Measurements from ENCODE around the gene ATG4B. TPM values are rescaled to one million over a fixed set of nuclear protein-coding genes. Genes with fewer than 3 reads are reported as not detected.

ATG4B gene
- total RNA-seq, 1 donor from 2014 or later: 142 TPM

DNA sequence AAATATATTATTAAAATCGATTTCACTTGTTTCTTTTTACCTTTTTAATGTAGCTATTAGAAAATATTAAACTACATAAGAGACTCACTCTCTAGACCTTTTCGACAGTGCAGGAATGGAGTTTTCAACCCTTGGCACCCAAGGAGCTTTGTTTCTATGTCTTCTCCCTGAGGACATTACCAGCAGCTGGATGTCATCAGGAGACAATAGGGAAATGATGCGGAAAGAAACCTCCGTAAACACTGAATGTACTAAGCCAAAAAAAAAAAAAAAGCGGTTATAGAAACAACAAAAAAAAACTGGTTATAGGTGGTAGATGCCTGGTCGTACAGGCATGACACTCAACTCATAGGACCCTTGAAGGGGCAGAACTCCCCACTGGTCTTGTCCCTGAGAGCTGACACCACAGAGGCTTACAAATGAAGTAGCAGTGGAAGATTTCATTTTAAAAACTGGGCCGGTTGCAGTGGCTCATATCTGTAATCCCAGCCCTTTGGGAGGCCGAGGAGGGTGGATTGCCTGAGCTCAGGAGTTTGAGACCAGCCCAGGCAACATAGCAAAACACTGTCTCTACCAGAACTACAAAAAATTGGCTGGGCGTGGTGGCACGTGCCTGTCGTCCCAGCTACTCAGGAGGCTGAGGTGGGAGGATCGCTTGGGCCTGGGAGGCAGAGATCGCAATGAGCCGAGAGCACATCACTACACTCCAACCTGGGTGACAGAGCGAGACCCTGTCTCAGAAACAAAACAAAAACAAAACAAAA is 24.3 kb upstream of the ATG4B start:
- Mint-ChIP-seq H3K4me3 (ENCODE audit: low read depth) (no peak overlapping the region), H3K36me3 (ENCODE audit: insufficient read depth) (no peaks in the 10 kb centered on the region), H3K4me1 (ENCODE audit: low read depth) (peaks cover 12% of the 10 kb centered on the region), H3K27me3 (no peaks in the 10 kb centered on the region), H3K27ac (no peak overlapping the region), H3K9me3 (ENCODE audit: low read depth) (no peaks in the 10 kb centered on the region)
- no peak for DNase-seq (ENCODE audit: low spot score, unreplicated experiment)
- TF ChIP-seq, protein P1, sequence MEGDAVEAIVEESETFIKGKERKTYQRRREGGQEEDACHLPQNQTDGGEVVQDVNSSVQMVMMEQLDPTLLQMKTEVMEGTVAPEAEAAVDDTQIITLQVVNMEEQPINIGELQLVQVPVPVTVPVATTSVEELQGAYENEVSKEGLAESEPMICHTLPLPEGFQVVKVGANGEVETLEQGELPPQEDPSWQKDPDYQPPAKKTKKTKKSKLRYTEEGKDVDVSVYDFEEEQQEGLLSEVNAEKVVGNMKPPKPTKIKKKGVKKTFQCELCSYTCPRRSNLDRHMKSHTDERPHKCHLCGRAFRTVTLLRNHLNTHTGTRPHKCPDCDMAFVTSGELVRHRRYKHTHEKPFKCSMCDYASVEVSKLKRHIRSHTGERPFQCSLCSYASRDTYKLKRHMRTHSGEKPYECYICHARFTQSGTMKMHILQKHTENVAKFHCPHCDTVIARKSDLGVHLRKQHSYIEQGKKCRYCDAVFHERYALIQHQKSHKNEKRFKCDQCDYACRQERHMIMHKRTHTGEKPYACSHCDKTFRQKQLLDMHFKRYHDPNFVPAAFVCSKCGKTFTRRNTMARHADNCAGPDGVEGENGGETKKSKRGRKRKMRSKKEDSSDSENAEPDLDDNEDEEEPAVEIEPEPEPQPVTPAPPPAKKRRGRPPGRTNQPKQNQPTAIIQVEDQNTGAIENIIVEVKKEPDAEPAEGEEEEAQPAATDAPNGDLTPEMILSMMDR (IDR thresholded peaks at IDR 0.05; ENCODE audit: unreplicated experiment): no peak

DNA sequence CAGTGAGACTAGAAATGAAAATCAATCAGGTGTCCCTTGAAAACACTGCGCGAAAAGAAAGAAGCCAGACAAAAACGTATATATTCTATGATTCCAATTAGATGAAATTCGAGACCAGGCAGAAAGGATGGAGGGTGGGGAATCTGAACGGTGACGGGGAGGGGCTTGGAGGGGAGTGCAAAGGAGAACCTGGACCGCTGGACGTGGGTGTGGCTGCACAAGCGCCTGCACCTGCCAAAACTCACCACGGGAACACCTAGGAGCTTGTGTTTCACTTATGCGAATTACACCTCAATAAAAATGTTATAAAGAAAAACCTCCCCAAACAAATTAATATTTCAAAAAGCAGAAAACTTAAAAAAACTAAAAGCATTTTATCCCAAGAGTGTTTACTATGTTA is 22.5 kb upstream of the ATG4B start:
- Mint-ChIP-seq H3K4me1 (ENCODE audit: low read depth) (peaks cover 12% of the 10 kb centered on the region), H3K27ac (no peak overlapping the region), H3K4me3 (ENCODE audit: low read depth) (no peak overlapping the region), H3K36me3 (ENCODE audit: insufficient read depth) (peaks cover 3% of the 10 kb centered on the region), H3K27me3 (no peaks in the 10 kb centered on the region), H3K9me3 (ENCODE audit: low read depth) (no peaks in the 10 kb centered on the region)
- DNase-seq (ENCODE audit: low spot score, unreplicated experiment): no peak
- TF ChIP-seq, protein P1 (IDR thresholded peaks at IDR 0.05; ENCODE audit: unreplicated experiment): no peak

DNA sequence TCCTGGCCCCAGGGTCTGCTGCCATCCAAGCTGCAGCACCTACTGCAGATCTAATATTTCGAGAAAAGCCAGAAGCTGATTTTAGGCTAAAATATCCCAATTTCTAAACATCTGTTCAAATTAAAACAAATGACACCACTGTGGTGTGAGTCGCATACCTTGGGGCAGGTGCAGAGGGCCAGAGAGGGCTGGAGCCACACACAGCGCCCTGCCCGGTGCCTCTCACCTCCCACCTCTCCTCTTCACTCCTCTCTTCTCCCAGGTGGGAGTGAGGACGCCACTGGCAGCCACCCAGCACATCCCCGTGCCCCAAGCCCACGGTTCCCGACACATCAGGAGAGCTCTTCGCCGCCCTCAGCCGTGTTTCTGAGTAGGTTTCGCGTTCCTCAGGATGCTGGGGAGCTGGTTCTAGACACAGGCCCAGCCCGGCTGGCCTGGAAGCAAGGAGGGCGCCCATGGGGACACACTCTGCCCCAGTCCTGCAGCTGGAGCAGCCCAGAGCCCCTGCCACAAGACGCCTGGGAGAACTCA is 21.9 kb upstream of the ATG4B start:
- no peak for DNase-seq (ENCODE audit: low spot score, unreplicated experiment)
- TF ChIP-seq, protein P1 (IDR thresholded peaks at IDR 0.05; ENCODE audit: unreplicated experiment): no peak
- H3K36me3 Mint-ChIP-seq (ENCODE audit: insufficient read depth): peaks cover 3% of the 10 kb centered on the region
- H3K27ac Mint-ChIP-seq: no peak overlapping the region
- H3K4me1 Mint-ChIP-seq (ENCODE audit: low read depth): peaks cover 11% of the 10 kb centered on the region
- H3K9me3 Mint-ChIP-seq (ENCODE audit: low read depth): peaks cover under 1% of the 10 kb centered on the region
- H3K27me3 Mint-ChIP-seq: no peaks in the 10 kb centered on the region
- no peak overlapping the region for H3K4me3 Mint-ChIP-seq (ENCODE audit: low read depth)

DNA sequence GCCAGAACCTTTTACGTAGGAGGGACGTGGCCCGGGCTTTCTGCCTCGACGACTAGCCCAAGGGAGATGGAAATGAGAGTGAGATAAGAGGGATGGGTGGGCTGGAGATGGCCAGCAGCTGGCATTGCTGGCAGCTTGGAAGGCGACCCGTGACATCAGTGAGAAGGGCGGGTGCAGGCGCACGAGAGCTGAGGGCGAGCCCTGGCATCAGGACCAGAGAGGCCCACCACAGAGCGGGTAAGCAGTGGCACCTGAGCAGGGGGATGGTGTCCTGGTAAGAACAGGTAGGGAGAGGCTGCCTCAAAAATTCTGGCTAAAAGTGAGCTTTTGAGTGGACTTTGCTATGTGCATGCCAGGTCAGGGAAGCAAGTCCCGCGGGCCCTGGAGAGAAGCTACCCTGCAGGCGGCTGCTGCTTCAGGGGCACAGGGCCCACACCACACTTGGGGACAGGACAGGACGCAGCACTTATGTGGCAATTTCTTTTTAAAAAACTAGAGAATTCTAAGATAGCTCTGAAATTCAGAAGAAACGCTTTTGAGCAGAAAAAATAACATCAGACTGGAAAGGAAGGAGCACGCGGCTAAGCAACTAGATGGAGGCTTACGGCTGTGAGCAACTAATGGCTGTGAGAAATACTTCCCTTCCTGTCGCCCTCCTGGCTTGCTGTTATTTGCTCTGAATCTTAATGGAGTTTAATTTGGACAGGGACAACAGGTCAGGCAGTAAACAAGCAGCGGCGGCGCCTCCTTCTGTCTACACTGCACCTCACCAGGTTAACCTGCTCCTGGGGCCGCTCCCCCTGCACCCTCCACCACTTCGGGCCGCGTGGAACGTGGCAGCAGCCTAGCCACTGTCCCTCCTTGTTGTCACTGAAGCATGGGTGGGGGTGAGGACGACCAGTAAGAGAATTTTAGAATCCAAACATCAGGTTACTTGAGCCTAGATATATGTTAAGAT is 21.0 kb upstream of the ATG4B start:
- DNase-seq (ENCODE audit: low spot score, unreplicated experiment): no peak
- no peaks in the 10 kb centered on the region for H3K27me3 Mint-ChIP-seq
- H3K4me1 Mint-ChIP-seq (ENCODE audit: low read depth): peaks cover 10% of the 10 kb centered on the region
- peaks cover 7% of the 10 kb centered on the region for H3K36me3 Mint-ChIP-seq (ENCODE audit: insufficient read depth)
- H3K4me3 Mint-ChIP-seq (ENCODE audit: low read depth): peak overlapping the region; percentile 37
- H3K27ac Mint-ChIP-seq: peak overlapping the region; percentile 16
- peaks cover 4% of the 10 kb centered on the region for H3K9me3 Mint-ChIP-seq (ENCODE audit: low read depth)
- TF ChIP-seq, protein P1 (IDR thresholded peaks at IDR 0.05; ENCODE audit: unreplicated experiment): no peak
